HepG2 (cell line): ENCODE data around the gene DHX8. TPM values are rescaled to one million over a fixed set of nuclear protein-coding genes. Genes with fewer than 3 reads are reported as not detected.

Experiments
- ATAC-seq: fragments of 200-7000 bp; cut with Tn5 transposase; 3 replicates; pipeline ENCODE4 v1.9.1; 2020; ENCODE audit warnings: mild to moderate bottlenecking, moderate library complexity
- BruUV-seq: library from RNA; stranded (reverse); fragments of 400-500 nt; replicated peaks from 2 replicates; lab custom pipeline; 2021; lab: Mats Ljungman, UMichigan
- CTCF ChIA-PET: fragments of 300-600 bp; formaldehyde crosslinking; extraction: SDS; loops from one replicate; lab custom pipeline; 2021; ENCODE audit warnings: low total read pairs, inconsistent platforms, low intra/inter-chr PET ratio; lab: Yijun Ruan, JAX
- POLR2A ChIA-PET: fragments of 350-600 bp; sonication (Branson Sonifier 250); formaldehyde crosslinking; loops from one replicate; lab custom pipeline; 2020; ENCODE audit warnings: antibody characterized with exemption, inconsistent platforms; lab: Yijun Ruan, JAX
- DNase-seq: peaks from one replicate; pipeline ENCODE4 v3.0.0-alpha.2; 2015; ENCODE audit warnings: low spot score
- FAIRE-seq: peaks from 3 replicates; lab custom pipeline; 2011; peaks lifted over from hg19 to GRCh38; lab: Jason Lieb, UNC
- H2AFZ ChIP-seq: one replicate; pipeline ENCODE4 v1.6.1; 2011; ENCODE audit warnings: low read length, inconsistent platforms
- H3K27ac ChIP-seq: fragments of 300-600 bp; 3 replicates; pipeline ENCODE4 v1.8.0; 2011; ENCODE audit warnings: mixed run types, mild to moderate bottlenecking, mixed read lengths, low read length, inconsistent platforms; ENCODE audit not compliant: insufficient read depth; ENCODE audit errors: extremely low read length
- H3K27me3 ChIP-seq, 2 experiments: fragments of 200-600 bp in 1 of 2; 2 replicates in 1 of 2; 3 replicates in 1 of 2; pipeline versions ENCODE4 v1.6.0 to v1.8.0; 2011; ENCODE audit warnings: low read length in 2 of 2, mild to moderate bottlenecking in 2 of 2, moderate library complexity in 2 of 2, inconsistent platforms in 1 of 2; ENCODE audit not compliant: insufficient read depth in 2 of 2, control insufficient read depth in 1 of 2
- H3K36me3 ChIP-seq, 2 experiments: fragments of 200-600 bp in 1 of 2; replicated peaks in 1 of 2; 2 replicates in 1 of 2; 3 replicates in 1 of 2; pipeline versions ENCODE4 v1.5.1 to v1.8.0; 2011; ENCODE audit warnings: low read length in 2 of 2, inconsistent platforms in 1 of 2; ENCODE audit not compliant: insufficient read depth in 2 of 2, control insufficient read depth in 1 of 2
- H3K4me1 ChIP-seq: 2 replicates; pipeline ENCODE4 v1.5.1; 2012; ENCODE audit warnings: low read length, inconsistent platforms; ENCODE audit not compliant: insufficient read depth
- H3K4me2 ChIP-seq: 2 replicates; pipeline ENCODE4 v1.6.0; 2011; ENCODE audit warnings: low read depth, low read length, inconsistent platforms
- H3K4me3 ChIP-seq, 3 experiments: fragments of 200-600 bp in 1 of 3; sonication (generic), shearing (Covaris generic) in 1 of 3; replicated peaks in 1 of 3; 2 replicates each; pipeline ENCODE4 v1.5.1; 2011 to 2016; ENCODE audit warnings: low read length in 3 of 3, inconsistent platforms in 2 of 3, low read depth in 2 of 3, mild to moderate bottlenecking in 2 of 3, control low read depth in 1 of 3, mixed read lengths in 1 of 3; ENCODE audit not compliant: insufficient read depth in 1 of 3
- H3K79me2 ChIP-seq: one replicate; pipeline ENCODE4 v1.6.1; 2011; ENCODE audit warnings: low read length, inconsistent platforms; ENCODE audit not compliant: insufficient read depth
- H3K9ac ChIP-seq: 2 replicates; pipeline ENCODE4 v1.6.0; 2011; ENCODE audit warnings: mild to moderate bottlenecking, low read depth, low read length, inconsistent platforms; ENCODE audit not compliant: insufficient read depth
- H3K9me3 ChIP-seq: 2 replicates; pipeline ENCODE4 v1.5.1; 2012; ENCODE audit warnings: mild to moderate bottlenecking, low read length
- H4K20me1 ChIP-seq: 2 replicates; pipeline ENCODE4 v1.6.0; 2011; ENCODE audit warnings: inconsistent platforms, mild to moderate bottlenecking, low read length, moderate library complexity; ENCODE audit not compliant: insufficient read depth
- BORCS8-MEF2B ChIP-seq: sonication (generic); formaldehyde crosslinking; IDR thresholded peaks from 2 replicates; pipeline ENCODE4 v1.8.0; 2022; ENCODE audit warnings: mild to moderate bottlenecking, missing genetic modification reagents
- CBX2 ChIP-seq, 2 experiments: fragments of 200-600 bp in 1 of 2; sonication (generic); formaldehyde crosslinking in 1 of 2; IDR thresholded peaks; 2 replicates each; pipeline versions ENCODE4 v1.7.0 to v1.8.1; 2018 to 2022; ENCODE audit warnings: low read depth in 2 of 2, low read length in 1 of 2, mild to moderate bottlenecking in 1 of 2, missing genetic modification reagents in 1 of 2
- CHCHD3 ChIP-seq: sonication (generic); formaldehyde crosslinking; IDR thresholded peaks from 2 replicates; pipeline ENCODE4 v1.8.0; 2022; ENCODE audit warnings: mild to moderate bottlenecking, missing genetic modification reagents, moderate library complexity
- FOSL1 ChIP-seq: sonication (generic); formaldehyde crosslinking; IDR thresholded peaks from 2 replicates; pipeline ENCODE4 v1.9.0; 2021; ENCODE audit warnings: missing genetic modification reagents, borderline replicate concordance
- POLR2G ChIP-seq: fragments of 200-400 bp; formaldehyde crosslinking; IDR thresholded peaks from 2 replicates; pipeline ENCODE4 v1.6.1; 2018; ENCODE audit warnings: mild to moderate bottlenecking, low read depth, low read length, moderate library complexity
- SMYD3 ChIP-seq: sonication (generic); formaldehyde crosslinking; IDR thresholded peaks from 2 replicates; pipeline ENCODE4 v1.8.1; 2023; ENCODE audit warnings: mild to moderate bottlenecking, missing genetic modification reagents
- SRSF4 ChIP-seq: fragments of 200-400 bp; formaldehyde crosslinking; IDR thresholded peaks from one replicate; pipeline ENCODE4 v1.6.1; 2018; ENCODE audit warnings: mild to moderate bottlenecking, low read depth, low read length, moderate library complexity; ENCODE audit not compliant: poor library complexity, severe bottlenecking
- SYNCRIP ChIP-seq: fragments of 200-400 bp; formaldehyde crosslinking; IDR thresholded peaks from 2 replicates; pipeline ENCODE4 v1.6.1; 2018; ENCODE audit warnings: mild to moderate bottlenecking, low read depth, low read length; ENCODE audit not compliant: insufficient read depth
- ZNF280D ChIP-seq: sonication (generic); formaldehyde crosslinking; IDR thresholded peaks from 2 replicates; pipeline ENCODE4 v1.5.1; 2020; ENCODE audit warnings: mild to moderate bottlenecking, missing genetic modification reagents
- ZNF292 ChIP-seq: sonication (generic); formaldehyde crosslinking; IDR thresholded peaks from 2 replicates; pipeline ENCODE4 v1.8.1; 2022; ENCODE audit warnings: mild to moderate bottlenecking, low read depth, missing genetic modification reagents, borderline replicate concordance
- ZNF362 ChIP-seq: sonication (generic); formaldehyde crosslinking; IDR thresholded peaks from 2 replicates; pipeline ENCODE4 v1.4.0; 2020; ENCODE audit warnings: missing genetic modification reagents, mild to moderate bottlenecking, borderline replicate concordance
- ZNF720 ChIP-seq: sonication (generic); formaldehyde crosslinking; IDR thresholded peaks from 2 replicates; pipeline ENCODE4 v1.4.0; 2020; ENCODE audit warnings: missing genetic modification reagents
- ZNF790 ChIP-seq: sonication (generic); formaldehyde crosslinking; IDR thresholded peaks from 2 replicates; pipeline ENCODE4 v1.8.0; 2022; ENCODE audit warnings: missing genetic modification reagents, mild to moderate bottlenecking, borderline replicate concordance
- WGBS: methylation state at CpG from one replicate; pipeline ENCODE4 v1.1.6; 2017; ENCODE audit warnings: low lambda C conversion rate; 5-methylcytosine and 5-hydroxymethylcytosine counted together
- in situ Hi-C: cut with HindIII; loops from 2 replicates; pipeline ENCODE4 v1.10.0; 2017; ENCODE audit warnings: low pct_unique_long_range_greater_than_20kb; ENCODE audit not compliant: extremely low pct_ligation_motif_present
- intact Hi-C: fragments of 100-400 bp; cut with micrococcal nuclease; formaldehyde crosslinking; loops from one replicate; pipeline ENCODE4 v1.10.0; 2022; ENCODE audit not compliant: unreplicated experiment
- polyA plus RNA-seq, 8 experiments: library from polyadenylated mRNA; depleted of rRNA in 3 of 8; stranded (reverse) in 7 of 8; unstranded in 1 of 8; fragments of >200 nt; fragmentation: Illumina TruSeq in 4 of 8; extraction: Trizol in 4 of 8; gene quantifications; 2 replicates each; pipeline versions ENCODE4 v1.2.1 to v1.2.3, GENCODE V29; 2011 to 2016; ENCODE audit warnings: low read depth in 4 of 8, missing spikeins in 1 of 8, mixed read lengths in 1 of 8; ENCODE audit not compliant: insufficient read depth in 1 of 8
- total RNA-seq, 5 experiments: library from RNA; depleted of rRNA; stranded (reverse); fragments of >200 nt; fragmentation: Illumina TruSeq; extraction: Trizol; gene quantifications; 2 replicates each; pipeline ENCODE4 v1.2.3, GENCODE V29; 2016; ENCODE audit warnings: low read depth in 1 of 5
- TF ChIP-seq, protein P1 (sequence below): sonication (generic); formaldehyde crosslinking; IDR thresholded peaks from 2 replicates; pipeline ENCODE4 v1.5.0; 2020; ENCODE audit warnings: mild to moderate bottlenecking, missing genetic modification reagents

Gene DHX8
- total and polyA plus RNA-seq, 2 of the 13 experiments (the other 11 are each of a cell fraction or from before 2014, with no cell fraction given) = 24.8 to 48.9 TPM

- no peak for TF ChIP-seq BORCS8-MEF2B
- no peak for TF ChIP-seq SRSF4
- no peak for TF ChIP-seq POLR2G
- no peak for TF ChIP-seq SMYD3 (CRISPR knock-in tag)
- TF ChIP-seq CHCHD3 (CRISPR knock-in tag) = no peak
- TF ChIP-seq SYNCRIP = no peak
- TF ChIP-seq CBX2 (IDR thresholded peaks at IDR 0.05; ENCODE audit: low read depth, low read length) = no peak
- TF ChIP-seq CBX2 (CRISPR knock-in tag; IDR thresholded peaks at IDR 0.05; ENCODE audit: low read depth) = no peak
Observed at GRCh38 chr17:43463241-43463640, 20.5 kb upstream of the DHX8 start (continued).

- no peaks in the 10 kb centered on the region for H3K79me2 ChIP-seq
- BruUV-seq = no TSS peak
- ChIA-PET POLR2A (interaction anchor here (0.7 to 3.4 kb wide), 4 partner anchors 65 to 103 kb away, joined by 3 to 37 read pairs (median 6); partner anchors contain the start of gene ARL4D), CTCF (no interaction called here)
- peaks cover 75% of the 10 kb centered on the region for H3K4me1 ChIP-seq
- in situ Hi-C loops = no loop called here
- no peaks in the 10 kb centered on the region for H3K27me3 ChIP-seq
- DNase-seq (no peak), ATAC-seq (no peak), FAIRE-seq (no peak)
- intact Hi-C loops = no loop called here
- peak overlapping the region; percentile 14; the same call in 1 of the 2 replicates for H3K4me2 ChIP-seq
- no peak overlapping the region for H2AFZ ChIP-seq
- 81% methylated on average over 1 of the region's 1 CpG for WGBS
- H3K4me3 ChIP-seq = no peak overlapping the region
- no peaks in the 10 kb centered on the region for H3K9me3 ChIP-seq
- no peaks in the 10 kb centered on the region for H3K36me3 ChIP-seq
- peak overlapping the region; percentile 89 for H3K27ac ChIP-seq
- H4K20me1 ChIP-seq = no peaks in the 10 kb centered on the region
- TF ChIP-seq ZNF720 (no peak), ZNF292 (CRISPR knock-in tag) (0 out of 2 replicates have a peak, but pooled peaks have one; percentile 23), ZNF362 (peak; percentile 12; the same call in 1 of the 2 replicates), ZNF280D (CRISPR knock-in tag) (peak; percentile 44; the same call in 1 of the 2 replicates), POLR2G (no peak), ZNF790 (no peak), FOSL1 (no peak)
- TF ChIP-seq, protein P1, sequence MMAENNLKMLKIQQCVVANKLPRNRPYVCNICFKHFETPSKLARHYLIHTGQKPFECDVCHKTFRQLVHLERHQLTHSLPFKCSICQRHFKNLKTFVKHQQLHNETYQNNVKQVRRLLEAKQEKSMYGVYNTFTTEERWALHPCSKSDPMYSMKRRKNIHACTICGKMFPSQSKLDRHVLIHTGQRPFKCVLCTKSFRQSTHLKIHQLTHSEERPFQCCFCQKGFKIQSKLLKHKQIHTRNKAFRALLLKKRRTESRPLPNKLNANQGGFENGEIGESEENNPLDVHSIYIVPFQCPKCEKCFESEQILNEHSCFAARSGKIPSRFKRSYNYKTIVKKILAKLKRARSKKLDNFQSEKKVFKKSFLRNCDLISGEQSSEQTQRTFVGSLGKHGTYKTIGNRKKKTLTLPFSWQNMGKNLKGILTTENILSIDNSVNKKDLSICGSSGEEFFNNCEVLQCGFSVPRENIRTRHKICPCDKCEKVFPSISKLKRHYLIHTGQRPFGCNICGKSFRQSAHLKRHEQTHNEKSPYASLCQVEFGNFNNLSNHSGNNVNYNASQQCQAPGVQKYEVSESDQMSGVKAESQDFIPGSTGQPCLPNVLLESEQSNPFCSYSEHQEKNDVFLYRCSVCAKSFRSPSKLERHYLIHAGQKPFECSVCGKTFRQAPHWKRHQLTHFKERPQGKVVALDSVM = peak; percentile 61; the same call in 1 of the 2 replicates
- H3K9ac ChIP-seq = no peak overlapping the region
Observed at GRCh38 chr17:43464046-43464445, 19.7 kb upstream of the DHX8 start.
